HG02759 (cell line): ENCODE results near the gene RAPSN.

Experiments
- ATAC-seq: cut with Tn5 transposase; IDR thresholded peaks from one replicate; pipeline ENCODE4 v1.9.1; 2021; ENCODE audit warnings: mild to moderate bottlenecking, moderate library complexity; ENCODE audit not compliant: unreplicated experiment

RAPSN gene

DNA sequence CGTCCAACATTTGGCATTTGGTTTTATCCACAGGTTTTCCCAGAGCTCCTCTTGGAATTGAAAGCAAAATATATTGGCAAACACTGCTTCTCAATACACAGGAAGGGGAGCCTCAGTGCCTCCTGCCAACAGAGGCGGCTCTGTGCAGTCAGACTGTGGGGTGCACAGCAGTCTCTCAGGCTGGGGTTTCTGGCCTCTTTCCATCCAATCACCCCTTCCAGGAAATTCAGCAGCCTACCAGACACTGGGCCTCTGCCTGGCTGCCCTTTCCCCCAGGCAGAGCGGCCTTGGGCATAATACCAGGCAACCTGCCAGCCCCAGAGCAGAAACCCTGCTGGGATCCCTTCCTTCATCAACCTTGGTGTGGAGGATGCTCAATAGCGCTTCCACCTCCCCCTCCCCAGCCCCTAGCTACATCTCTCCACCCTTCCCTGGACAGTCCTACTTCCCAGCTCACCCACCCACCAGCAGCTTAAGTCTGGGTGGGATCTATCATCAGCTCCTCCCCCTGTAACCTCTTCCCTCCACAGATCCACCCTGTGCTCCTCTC lies 17.8 kb upstream of the RAPSN start:
- ATAC-seq, result no peak

DNA sequence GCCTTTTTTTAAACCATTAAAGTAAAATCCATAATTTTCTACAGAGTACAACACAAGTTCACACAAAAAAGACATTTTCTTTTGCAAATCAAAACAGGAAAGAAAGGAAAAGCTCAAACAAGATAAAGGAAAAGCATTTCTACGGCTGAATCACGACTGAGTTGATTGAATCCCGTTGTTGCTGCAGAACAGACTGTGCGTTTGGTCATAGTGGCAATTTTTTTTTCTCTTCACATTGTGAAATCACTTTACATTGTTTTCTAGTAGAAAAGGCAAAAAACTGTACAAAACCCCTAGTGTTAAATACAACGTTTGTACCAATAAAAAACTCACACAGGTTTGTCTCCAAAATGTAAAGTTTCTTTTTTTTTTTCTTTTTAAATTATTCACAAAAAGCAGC lies 17.3 kb upstream of the RAPSN start:
- no peak for ATAC-seq

DNA sequence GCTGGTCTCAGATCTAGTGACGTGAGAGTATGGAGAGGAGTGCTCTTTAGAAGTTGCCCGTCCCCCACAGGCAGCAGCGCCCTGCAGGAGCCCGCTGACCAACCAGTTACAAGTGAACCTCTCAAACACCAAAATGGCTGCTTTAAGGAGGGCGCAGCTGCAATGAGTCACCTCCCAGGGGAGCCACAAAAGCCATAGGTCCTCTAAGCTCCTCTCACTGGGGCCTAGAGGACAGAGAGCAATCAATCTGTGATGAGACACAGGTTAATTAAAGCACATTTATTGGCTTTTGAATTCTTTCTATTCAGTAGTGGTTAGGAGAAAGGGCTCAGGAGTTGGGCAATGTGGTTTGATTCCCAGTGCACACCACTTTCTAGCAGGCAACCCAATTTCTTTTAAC lies 15.5 kb upstream of the RAPSN start:
- no peak for ATAC-seq

DNA sequence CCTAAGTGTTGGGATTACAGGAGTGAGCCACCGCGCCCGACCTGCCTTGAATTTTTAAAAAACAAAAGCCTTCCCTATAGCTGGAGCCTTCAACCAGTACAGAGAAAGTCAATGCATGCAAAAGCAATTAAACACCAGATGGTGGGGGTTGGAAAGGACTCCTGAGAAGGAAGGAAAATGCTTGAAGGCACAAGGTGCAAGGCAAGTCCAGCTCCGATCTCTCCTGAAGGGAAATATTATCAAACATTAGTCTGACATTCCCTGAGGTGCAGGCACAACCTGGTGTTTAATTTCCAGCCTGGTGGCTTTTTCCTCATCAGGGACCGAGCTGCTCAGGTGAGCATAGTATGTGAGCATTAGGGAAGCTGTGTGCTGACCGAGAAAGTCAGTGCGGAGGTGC lies 12.9 kb upstream of the RAPSN start:
- no peak for ATAC-seq

DNA sequence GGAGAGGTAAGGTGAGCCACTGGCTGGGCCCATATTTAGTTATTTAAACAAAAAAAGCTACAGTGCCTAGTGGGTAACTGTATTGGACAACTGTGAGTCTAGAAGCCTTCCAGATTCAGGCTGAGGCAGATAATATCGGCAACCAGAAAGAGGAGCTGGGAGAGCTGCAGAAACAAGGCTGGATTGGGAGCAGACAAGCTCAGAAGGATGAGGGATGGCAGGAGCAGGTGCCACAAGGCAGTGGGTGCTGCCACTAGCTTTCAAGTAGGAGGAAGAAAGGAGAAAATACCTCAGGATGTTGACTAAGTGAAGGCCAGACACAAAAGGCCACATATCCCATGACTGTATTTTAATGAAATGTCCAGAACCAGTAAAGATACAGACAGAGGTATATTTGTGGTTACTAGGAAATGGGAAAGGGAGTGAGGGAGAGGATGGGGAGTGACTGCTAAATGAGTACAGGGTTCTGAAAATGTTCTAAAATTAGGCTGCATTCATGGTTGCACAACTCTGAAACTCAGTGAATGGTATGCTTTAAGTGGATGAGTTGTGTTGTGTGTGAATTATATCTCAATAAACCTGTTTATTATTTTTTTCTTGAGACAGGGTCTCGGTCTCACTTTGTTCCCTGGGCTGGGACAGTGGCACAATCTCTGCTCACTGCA lies 11.8 kb upstream of the RAPSN start:
- ATAC-seq, result no peak

DNA sequence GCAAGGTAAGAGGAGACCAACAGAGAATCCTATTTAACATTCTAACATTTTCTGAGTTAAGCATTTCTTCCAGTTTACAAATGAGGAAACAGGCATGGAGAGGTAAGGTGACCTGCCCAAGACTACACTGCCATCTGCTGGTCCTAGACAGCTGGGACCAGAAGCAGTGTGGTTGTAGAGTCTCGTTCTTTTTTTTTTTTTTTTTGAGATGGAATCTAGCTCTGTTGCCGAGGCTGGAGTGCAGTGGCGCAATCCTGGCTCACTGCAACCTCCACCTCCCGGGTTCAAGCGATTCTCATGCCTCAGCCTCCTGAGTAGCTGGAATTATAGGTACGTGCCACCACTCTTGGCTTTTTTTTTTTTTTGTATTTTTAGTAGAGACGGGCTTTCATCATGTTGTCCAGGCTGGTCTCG lies 5.3 kb upstream of the RAPSN start:
- peak; percentile 78 for ATAC-seq

DNA sequence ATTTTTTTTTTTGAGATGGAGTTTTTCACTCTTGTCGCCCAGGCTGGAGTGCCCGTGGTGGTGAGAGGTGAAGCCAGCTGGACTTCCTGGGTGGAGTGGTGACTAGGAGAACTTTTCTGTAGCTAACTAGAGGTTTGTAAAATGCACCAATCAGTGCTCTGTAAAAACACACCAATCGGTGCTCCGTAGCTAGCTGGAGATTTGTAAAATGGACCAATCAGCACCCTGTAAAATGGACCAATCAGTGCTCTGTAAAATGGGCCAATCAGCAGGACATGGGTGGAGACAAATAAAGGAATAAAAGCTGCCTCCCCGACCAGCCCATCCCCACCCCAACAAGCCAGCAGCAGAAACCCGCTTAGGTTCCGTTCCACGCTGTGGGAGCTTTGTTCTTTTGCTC lies 4.4 kb upstream of the RAPSN start:
- ATAC-seq, result no peak

DNA sequence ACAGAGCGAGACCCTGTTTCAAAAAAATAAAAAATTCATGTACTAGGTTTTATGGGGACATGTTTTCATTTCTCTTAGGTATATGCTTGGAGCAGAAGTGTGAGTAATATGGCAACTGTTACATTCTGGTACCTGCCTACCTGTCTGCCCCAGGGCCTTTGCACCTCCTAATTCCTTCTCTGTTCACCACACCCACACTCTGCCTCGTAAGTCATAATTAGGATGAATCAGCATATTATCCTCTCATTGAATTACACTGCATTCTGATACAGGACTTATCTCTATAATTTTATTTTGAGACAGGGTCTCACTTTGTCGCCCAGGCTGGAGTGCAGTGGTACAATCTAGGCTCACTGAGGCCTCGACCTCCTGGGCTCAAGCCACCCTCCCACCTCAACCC lies 3.1 kb upstream of the RAPSN start:
- no peak for ATAC-seq

DNA sequence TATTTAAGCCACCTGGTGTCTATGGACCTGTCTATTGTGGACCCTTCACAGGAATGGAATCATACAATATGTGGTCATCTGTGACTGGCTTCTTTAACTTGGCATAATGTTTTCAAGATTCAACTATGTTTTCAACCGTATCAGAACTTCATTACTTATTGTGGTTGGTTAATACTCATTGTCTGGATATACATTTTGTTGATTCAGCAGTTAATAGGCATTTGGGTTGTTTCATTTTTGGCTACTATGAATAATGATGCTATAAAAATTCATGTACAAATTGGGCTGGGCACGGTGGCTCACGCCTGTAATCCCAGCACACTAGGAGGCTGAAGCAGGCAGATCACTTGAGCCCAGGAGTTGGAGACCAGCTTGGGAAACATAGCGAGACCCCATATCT lies 2.5 kb upstream of the RAPSN start:
- ATAC-seq, result no peak

DNA sequence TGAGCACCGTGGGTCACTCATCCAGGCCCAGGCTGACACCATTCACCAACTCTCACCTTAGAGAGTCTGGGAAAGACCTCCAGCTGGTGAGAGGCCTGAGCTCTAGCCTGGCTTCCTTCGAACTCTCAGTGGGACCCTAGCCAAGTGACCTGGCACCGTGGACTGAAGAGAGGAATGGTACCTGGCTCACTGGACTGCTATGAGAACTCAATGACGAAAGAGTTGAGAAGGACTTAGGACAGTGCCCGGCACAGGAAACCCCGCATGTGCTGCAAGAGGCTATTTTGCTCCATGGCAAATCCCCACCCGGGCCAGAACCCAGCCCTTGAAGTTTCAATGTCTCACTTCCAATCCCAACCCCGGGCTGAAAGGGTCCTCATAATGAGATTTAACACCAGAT lies 605 bp upstream of the RAPSN start:
- no peak for ATAC-seq

DNA sequence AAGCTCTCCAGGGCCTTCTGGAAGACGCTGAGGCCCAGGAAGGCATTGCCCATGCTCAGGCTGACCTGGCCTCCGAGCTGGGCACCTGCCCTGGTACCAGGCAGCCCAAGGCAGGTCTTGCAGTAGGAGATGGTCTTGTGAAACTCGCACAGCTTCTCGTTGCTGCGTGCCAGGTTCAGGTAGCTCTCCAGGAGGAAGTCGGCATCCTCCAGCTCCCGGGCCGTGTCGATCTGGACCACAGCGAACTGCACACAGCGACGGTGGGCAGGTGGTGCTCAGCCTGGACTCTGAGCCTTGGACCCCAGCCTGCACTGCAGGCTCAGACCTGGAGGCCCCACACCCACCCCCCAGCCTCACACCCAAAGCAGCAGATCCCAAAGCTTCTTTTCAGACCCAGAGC lies 1.0 kb downstream of the RAPSN start:
- no peak for ATAC-seq

DNA sequence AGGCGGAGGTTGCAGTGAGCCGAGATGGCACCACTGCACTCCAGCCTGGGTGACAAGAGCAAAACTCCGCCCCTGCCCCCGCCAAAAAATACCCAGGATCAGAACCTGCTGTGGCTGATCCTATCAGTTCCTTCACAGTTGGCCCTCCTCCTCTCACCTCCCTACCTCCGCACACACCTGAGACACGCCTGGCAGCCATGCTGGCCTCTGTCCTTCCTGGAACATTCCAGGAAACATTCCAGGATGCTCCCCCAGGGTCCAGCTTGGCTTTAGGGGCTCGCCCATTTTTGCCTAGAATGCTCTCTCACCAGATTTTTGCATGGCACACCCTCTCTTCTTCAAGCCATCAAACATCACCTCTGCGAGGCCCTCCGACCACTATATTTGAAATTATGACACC lies 2.1 kb downstream of the RAPSN start:
- ATAC-seq, result no peak

DNA sequence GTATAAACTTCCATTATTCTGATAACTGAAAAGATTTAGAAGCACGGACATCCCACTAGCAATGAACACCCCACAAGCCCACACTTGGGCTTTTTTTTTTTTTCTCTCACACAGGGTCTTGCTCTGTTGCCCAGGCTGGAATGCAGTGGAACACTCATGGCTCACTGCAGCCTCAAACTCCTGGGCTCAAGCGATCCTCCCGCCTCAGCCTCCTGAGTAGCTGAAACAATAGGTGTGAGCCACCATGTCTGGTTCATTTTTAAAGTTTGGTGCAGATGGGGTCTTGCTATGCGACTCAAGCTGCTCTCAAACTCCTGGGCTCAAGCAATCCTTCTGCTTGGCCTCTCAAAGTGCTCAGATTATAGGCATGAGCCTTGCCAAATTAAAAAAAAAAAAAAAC lies 3.1 kb downstream of the RAPSN start:
- ATAC-seq, result no peak

DNA sequence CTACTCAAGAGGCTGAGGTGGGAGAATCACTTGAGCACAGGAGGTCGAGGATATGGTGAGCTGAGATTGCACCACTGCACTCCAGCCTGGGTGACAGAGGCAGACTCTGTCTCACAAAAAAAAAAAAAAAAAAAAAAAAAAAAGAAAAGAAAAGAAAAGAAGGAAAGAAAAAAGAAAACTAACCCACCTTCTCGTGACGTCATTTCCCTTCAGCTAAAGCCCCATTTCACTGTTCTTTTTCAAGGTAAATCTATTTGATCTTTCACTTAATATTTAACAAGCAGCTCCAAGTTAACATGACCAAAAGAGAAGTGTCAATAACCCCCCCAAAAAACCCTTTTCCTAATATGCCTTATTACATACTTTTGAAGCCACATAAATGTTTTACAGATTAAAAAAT lies 5.1 kb downstream of the RAPSN start:
- no peak for ATAC-seq

DNA sequence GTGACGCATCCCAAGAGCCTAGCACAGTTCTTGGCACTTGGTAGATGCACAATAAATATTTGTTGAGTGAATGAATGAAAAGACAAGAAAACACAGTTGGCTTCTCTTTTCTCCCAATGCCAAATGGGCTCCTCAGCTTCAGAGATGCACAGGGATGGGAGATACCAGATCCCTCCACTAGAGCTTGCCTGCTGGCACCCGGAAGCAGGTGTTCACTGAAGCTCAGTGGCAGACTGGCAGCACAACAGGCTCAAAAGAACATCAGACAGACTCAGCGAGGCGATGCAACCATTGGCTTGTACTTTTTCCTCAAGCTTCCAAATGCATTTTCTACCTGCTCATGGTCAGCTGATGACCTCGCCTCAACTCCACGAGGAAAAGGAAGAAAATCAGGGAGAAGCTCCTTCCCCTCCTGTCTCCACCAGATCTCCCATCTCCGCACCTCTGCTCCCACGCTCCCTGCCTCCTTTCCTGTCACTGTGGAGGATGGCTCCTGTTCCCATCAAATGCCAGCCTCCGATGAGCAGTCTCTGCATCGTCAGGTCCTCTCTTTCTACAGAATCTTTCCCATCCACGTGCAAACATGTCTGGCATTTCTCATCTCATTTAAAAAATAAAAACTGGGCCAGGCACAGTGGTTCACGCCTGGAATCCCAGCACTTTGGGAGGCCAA lies 5.8 kb downstream of the RAPSN start:
- no peak for ATAC-seq

DNA sequence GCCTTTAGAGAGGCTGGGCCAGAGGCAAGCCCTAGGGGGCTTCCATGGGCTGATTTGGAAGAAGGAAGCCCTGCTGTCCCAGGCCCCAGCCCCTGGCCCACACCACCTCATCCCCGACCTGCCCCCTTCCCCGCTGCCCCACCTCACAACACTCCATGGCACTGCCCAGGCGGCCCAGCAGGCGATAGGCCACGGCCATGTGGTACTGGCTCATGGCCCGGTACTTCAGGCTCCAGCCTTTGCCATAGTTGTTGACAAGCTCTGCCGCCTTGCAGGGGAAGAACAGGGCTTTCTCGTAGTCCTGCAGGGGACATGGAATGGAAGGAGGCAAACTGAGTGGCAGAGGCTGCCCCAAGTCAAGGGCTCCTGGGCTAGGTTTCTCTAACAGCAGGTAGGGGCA lies 6.4 kb downstream of the RAPSN start:
- no peak for ATAC-seq

DNA sequence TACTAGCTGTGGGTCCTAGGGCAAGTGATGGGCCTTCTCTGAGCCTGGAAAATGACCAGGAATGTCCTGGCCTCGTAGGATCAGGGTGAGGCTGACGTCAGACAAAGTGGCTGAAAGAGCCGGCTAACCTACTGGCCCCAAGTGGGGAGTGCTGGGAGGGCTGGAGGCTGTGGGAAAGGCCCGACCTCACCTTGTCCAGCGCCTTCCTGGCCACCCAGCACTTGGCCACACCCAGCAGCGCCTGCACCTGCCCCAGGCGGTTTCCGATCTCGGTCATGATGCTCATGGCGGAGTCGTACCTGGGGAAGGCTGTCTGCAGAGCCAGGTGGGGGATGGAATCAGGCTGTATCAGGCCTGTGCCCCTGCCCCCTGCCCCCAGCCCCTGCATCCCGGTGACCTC lies 7.5 kb downstream of the RAPSN start:
- ATAC-seq, result no peak

DNA sequence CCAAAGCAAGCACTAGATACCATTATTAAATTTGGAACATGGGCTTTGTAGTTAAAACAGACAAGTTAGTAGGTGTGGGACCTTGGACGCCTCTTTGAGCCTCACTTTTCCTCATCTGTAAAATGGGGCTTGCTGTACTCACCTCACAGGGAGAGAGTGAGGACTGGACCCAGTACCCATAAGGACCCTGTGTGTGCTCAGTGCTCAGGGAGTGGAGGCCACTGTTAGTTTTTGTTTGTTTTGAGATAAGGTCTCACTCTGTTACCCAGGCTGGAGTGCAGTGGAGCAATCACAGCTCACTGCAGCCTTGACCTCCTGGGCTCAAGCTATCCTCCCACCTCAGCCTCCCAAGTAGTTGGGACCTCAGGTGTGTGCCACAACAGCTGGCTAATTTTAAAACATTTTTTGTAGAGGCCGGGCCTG lies 8.9 kb downstream of the RAPSN start:
- no peak for ATAC-seq

DNA sequence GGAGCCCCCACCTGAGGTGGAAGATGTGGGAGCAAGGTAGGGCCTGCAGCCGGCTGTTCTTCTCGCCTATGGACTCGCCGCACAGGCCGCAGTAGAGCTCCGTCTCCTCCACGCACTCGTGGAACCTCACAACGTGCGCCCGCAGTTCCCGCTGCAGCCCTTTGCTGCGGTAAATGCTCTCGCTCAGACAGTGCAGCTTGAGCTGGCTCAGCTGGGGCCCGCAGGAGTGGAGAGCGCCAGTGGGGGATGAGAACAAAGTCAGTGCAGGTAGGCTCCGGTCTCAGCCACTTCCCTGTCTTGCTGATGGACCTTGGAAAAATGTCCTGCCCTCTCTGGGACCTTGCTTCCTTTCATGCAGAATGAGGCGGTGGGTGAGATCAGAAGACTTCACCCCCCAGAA lies 10.2 kb downstream of the RAPSN start:
- no peak for ATAC-seq

DNA sequence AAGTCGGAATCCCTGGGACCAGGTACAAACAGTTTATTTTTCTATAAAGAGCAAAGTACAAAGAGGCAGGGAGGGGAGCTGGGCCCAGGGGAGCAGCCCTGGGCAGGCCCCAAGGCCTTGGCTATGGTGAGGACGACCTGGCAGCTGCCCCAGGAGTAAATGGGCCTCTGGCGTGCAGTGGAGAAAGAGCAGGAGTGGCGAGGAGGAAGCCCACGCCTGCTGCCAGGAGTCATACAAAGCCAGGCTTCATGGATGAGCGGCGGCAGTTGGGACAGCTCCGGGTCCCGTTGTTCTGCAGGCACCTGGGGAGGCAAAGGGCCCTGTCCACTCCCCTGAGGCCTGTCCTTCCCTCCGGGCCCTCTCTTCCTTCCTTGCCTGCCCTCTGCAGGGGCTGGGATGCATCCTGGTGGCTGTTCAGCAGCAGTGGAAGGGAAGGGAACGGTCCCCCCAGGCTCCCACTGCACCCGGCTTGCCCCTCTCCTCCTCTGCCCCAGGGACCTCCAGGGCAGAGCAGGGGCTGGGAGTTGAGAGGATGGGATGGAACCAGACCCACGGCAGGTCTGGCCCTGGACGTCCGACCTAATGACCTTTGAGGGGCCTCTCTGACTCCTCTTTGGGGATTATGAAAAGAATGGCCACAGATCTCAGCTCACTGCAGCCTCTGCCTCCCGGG lies 11.1 kb downstream of the RAPSN start:
- ATAC-seq, result no peak

DNA sequence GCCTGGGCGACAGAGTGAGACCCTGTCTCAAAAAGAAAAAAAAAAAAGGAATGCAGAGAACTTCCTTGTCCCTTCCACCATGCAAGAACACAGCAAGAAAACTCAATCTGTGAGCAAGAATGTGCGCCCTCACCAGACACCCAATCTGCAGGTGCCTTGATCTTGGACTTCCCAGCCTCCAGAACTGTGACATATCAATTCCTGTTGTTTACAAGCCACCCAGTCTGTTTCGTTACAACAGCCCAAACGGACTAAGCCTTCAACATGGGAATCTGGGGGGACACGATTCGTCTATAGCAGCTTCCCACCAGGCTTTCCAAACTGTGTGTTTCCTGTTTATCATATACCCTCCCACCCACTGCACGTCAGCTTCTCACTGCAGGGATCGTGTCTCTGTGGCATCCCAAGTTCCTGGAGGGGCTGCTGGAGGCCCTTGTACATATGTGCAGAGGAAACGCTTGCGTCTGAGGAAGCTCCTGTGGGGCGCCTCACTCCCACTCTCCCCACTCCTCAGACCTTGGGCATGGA lies 11.7 kb downstream of the RAPSN start:
- ATAC-seq, result no peak

DNA sequence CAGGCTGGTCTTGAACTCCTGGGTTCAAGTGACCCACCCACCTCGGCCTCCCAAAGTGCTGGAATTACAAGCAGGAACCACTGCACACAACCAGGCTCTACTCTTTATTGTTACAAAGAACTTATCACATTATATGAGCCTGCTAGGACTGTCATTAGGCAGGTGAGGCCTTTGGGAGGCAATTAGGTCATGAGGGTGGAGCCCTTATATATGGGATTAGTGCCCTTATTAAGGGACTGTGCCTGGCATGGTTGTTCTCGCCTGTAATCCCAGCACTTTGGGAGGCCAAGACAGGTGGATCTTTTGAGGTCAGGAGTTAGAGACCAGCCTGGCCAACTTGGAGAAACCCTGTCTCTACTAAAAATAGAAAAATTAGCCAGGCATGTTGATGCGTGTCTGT lies 12.2 kb downstream of the RAPSN start:
- no peak for ATAC-seq
